ENCODE results near the gene RBM23.

The RBM23 gene

DNA sequence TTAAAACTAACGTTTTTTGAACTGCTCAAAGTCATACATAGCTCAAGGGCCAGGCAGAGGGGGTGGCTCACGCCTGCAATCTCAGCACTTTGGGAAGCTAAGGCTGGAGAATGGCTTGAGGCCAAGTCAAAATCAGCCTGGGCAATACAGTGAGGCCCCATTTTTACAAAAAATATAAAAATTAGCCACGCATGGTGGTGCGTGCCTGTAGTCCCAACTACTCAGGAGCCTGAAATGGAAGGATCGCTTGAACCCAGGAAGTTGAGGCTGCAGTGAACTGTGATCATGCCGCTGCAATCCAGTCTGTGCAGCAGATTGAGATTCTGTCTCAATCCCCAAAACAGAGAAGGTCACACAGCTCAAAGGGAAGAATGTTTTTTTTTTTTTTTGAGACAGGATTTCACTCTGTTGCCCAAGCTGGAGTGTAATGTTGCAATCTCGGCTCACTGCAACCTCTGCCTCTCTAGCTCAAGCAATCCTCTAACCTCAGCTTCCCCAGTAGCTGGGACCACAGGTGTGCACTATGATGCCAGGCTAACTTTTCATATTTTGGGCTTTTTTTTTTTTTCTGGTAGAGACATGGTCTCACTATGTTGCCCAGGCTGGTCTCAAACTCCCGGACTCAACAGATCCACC lies 2.9 kb downstream of the RBM23 start:
- DNase-seq = no peak

DNA sequence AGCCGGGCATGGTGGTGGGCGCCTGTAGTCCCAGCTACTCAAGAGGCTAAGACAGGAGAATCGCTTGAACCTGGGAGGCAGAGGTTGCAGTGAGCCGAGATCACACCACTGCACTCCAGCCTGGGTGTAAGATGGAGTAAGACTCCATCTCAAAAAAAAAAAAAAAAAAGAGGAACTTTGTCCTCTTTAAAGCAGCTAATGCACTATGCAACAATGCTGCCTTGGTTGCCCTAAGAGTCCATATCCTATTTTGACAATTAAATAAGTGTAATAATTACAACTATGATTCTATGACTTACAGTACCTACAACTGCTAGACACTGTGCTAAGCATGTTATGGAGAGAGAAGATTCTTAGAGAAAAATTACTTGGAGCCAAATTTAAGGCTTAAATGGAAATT lies 4.1 kb downstream of the RBM23 start:
- DNase-seq = peak; percentile 17

DNA sequence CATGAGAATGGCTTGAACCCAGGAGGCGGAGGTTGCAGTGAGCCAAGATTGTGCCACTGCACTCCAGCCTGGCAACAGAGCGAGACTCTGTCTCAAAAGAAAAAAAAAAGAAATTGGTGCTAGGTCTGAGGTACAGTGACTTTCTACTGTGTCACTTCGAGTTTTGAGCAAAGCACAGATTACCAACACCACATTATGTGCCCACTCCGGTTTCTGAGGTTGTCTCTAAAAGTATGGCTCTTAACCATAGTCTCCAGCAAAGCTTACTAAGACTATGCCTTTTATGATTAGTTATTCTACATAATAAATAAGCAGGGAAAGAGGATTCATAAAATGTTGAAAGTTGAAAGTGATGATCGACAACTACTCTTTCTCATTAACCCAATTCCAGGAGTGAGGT lies 8.0 kb downstream of the RBM23 start:
- DNase-seq = no peak

DNA sequence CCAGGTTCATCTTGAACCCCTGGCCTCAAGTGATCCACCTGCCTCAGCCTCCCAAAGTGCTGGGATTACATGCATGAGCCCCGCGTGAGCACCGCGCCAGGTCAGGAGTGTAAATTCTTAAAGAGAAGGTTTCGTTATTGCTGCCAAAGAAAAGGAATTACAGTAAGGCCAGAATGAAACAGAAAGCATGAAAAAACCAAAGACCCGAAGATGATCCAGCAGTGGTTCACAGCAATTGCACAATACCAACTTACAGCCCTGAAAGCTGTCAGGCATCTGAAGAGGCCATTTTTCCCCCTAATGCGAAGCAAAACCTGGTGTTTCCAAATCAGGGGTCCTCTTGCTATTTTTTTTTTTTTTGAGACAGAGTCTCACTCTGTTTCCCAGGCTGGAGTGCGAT lies 10.3 kb downstream of the RBM23 start:
- DNase-seq = no peak

DNA sequence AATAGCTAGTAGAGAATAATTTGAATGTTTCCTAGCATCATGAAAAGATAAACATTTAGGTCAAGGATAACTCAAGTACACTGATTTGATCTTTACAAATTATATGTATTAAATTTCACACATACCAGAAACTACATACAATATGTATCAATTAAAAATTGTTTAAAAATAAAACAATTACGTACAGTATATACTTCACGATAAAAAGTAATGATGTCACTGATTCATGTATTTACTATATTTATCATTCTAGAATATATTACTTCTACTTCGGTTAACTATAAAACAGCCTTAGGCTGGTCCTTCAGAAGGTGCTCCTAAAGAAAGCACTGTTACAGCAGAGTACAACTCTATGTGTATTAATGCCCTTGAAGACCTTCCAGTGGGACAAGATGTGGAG lies 11.5 kb downstream of the RBM23 start:
- DNase-seq = no peak

DNA sequence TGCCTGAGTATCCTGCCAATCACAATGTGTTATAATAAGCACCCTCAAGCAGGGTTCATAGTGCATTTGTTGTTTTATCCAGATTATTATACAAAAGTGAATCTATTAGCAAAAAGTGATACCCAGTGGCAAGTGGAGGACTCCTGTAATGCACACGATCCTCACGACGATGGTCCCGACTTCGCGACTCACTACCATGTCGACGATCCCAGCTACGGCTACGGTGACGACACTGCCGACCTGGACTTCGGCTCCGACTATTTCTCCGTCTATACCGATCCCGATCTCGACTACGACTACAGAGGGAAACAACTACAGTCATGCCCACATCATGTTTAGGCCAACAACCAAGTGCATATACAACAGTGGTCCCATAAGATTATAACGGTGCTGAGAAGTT lies 12.9 kb downstream of the RBM23 start:
- DNase-seq = no peak

DNA sequence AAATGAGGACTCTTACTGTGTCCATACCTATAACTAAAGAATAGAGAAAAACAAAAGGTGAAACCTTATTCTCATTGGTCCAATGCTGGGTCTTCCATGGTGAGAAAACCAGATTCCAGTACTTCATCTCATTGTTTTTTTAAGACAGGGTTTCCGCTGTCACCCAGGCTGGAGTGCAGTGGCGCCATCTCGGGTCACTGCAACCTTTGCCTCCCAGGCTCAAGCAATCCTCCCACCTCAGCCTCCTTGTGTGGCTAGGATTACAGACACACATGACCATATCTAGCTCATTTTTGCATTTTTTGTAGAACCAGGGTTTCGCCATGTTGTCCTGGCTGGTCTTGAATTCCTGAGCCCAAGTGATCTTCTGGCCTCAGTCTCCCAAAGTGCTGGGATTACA lies 13.3 kb downstream of the RBM23 start:
- no peak for DNase-seq

DNA sequence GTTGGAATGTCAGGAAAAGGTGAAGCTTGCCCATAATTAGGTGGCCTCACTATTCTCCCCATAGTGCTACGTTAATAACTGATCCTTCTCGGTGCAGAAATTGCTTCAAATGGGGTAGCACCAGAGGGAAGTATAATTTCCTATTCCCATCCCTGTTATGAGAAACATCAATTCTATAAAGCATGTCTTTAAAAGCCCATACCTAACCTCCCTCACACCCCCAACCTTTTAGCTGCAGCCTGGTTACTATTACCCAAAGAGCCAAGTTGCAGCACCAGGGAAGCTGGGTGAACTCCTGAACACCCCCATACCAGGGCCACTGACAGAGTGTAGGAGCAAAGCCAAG lies 15.2 kb downstream of the RBM23 start:
- DNase-seq = no peak

DNA sequence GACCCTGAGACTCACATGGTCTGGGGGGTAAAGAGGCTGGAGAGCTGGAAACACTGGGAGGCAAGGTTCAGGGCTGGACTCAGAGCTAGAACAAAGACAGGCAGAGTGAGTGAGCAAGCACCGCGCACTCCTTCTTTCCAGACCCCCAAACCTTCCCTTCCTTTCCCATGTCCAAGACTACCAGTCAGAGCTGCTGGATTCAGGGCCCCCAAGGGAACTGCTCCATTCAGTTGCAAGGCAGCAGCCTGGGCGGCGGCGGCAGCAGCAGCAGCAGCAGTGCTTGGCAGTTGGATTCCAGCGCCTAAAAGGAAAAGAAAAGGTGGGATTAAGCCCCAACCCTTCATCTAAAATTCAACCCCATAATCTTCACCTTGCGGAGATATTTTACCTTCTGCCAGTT lies 17.1 kb downstream of the RBM23 start:
- DNase-seq = no peak

DNA sequence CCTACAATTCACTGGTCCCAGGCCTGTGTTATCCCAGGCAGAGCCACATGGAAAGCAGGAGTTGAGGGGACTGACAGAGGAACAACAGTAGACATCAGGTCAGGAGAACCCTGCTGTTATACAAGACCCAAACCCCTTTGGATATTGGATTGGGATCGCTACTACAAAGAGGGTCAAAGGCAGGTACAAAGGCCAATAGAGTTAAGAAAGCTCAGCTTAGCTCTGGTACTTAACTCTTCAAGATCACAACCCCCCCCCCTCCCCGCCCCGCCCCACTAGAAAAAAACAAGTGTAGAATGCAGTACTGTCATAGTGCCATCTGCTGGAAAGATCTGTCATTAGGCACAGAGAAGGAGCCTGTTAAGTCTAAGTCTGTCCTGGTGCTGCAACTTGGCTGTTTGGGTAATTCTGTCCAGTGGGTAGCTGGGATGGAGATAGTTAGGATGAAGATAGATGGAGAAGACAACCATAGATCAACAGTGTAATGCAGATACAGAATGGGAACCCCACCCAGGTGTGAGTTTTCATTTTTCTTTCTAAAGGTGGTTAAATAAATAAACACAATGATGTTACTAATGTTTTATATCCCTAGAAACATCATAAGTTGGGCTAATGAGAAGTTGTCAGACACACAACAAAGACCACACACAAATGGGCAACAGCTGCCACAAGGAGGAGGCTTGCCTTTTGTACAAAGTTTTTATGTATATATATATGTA lies 18.7 kb downstream of the RBM23 start:
- DNase-seq = peak; percentile 80

DNA sequence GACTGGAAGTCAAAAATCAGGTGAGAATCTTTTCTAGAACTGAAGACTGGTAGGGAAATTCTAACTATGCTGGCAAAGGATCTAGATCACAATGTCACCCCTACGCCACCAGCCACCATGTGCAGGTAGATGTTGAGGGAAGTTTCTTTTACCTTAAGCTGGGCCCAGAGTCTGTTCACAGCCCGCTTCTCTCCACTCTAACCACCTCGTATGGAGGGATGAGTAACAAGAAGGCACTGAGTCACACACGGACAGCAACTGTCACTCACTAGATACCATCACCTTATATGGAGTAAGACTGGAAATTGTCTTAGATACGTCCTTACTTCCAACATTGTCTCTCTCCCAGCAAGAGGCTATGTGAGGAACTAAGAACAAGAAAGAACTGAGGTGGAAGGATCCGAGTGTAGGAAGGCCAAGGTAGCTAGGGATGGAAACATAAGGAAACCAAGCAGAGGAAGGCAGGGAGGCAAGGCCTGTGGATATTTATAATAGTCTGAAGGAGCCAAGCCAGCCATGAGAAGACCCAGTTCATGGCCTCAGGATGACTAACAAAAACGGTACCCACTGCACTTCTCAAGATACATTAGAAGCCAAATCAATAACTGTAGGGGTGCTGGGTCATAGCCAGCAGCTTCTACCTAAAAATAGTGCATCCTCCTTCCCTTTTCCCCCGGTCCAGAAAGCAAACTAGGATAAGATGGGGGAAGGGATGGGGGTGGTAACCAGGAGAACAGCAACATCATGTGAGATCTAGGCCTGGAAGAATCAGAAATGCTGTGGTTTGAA lies 20.5 kb downstream of the RBM23 start:
- no peak for DNase-seq

DNA sequence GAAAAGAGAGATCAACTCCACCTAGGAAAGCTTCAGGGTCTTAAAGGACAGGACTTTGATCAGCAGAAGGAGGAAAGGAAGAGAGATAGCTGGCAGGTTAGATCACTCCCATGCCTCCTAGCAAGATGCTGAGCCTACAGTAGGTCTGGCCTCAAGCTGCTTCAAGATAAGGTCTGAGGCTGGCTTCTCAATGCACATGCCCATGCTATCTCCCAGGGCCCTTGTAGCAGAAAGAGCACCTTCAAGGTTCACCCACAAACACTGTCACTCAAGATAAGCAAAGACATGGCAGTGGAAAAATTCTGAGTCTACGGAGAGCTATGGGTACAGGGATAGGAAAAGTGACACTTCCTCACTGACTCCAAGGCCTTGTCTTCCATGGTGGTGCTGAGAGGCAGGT lies 21.6 kb downstream of the RBM23 start:
- DNase-seq = peak; percentile 55

DNA sequence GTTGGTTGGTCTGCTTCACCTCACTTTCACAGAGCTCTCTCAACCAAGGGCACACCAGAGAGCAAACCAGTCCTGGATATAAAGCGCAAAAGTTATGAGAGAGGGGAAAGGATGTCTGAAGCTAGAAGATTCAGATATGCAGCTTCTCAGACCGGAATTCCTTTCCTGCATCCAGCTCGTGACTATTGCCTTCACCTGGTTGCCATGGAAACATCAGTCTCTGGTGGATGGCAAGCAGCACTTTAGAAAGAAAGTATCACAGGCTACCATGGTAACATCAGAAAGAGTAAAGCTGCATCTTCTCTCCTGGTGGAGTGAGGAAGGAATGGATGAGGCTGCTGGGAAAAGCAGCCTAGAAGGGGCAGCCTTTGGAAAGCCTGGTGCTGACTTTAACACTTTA lies 22.2 kb downstream of the RBM23 start:
- DNase-seq = no peak

DNA sequence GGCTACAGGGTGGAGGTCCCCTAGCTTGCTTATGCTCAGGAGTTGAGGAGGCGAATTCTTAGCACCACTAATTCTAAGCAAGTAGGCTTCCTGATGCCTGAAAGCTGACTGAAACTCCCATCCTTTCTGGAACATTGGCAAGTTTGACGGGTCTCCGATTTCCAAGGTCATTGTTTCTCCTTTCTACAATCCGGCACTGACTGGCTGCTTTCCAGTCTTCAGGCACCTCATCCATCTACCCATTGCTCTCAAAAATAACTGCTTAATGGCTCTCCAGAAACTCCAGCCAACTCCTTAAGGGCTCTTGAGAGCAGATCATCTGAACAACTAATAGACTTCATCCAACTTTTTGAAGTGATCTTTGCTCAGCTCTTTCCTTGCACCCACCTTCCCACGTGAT lies 22.6 kb downstream of the RBM23 start:
- no peak for DNase-seq

DNA sequence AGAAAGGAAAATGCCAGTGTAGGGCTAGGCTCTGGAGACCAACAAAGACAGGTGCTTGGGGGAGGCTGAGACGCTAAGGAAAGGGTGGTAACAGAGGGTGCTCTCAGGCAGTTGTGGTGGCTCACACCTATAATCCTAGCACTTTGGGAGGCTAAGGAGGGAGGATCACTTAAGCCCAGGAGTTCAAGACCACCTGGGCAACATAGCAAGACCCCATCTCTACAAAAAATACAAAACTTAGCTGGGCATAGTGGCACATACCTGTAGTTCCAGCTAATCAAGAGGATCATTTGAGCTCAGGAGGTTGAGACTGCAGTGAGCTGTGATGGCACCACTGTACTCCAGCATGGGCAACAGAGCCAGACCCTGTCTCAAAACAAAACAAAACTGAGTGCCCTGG lies 23.5 kb downstream of the RBM23 start:
- no peak for DNase-seq

DNA sequence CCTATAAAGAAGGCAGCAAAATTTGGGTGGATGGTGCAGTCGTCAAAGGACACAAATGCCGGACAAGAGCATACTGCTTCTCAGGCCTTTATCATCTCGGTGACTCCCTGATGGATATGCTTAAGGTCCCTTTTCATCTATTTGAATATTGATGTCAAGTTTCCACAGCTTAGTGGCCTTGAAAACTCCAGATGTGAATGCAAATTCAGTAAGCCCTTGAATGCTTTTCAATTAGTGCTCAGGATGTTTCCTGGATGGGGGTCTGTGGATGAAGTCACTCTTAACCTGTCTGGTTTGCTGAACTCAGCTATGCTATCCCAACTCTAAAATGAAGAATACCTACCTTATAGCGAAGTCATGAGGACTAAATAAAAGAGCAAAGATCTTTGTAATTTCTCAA lies 25.2 kb downstream of the RBM23 start:
- no peak for DNase-seq

DNA sequence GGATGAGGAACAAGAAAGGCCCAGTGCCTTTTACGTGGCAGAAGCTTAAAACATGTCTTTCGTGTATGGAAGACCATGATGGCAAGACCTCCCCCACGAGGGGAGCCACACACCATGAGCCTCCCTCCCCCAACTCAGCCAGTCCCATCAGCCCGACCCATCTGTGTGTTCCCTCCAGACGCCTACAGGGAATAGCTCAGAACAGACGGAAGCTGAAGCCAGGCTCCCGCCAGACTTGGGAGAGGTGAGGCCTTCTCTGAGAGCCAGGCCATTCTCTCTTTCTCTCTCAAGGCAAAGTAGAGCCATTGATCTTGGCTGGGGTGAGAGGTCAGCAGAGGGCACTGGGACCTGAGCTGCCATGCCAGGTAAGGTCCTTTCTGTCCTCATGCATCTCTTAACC lies 26.5 kb downstream of the RBM23 start:
- no peak for DNase-seq

DNA sequence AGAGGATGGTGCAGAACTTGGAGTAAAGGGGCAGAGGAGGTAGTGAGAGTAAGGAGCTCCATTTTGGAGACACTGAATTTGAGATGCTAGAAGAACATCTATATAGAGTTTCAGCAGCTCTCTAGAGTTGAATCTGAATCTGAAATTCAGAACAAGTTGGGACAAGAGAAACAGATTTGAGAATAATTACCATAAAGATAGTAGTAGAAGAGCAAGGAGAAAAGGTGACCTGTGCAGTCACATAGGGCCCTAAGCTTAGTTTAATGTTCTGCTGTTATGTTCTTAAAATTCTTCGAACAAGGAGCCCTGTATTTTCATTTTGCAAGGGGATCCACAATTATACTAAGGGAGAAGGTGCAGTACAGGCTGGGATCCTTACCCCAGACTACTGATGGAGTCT lies 28.5 kb downstream of the RBM23 start:
- DNase-seq = no peak

DNA sequence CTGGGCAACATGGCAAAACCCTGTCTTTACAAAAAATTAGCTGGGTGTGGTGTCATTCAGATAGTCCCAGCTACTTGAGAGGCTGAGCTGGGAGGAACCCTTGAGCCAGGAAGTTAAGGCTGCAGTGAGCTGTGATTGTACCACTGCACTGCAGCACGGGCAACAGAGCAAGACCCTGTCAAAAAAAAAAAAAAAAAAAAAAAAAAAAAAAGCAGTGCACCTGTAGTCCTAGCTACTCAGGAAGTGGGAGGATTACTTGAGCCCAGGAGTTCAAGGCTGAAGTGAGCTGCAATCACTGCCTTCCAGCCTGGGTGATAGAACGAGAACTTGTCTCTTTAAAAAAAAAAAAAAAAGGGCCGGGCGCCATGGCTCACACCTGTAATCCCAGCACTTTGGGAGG lies 30.3 kb downstream of the RBM23 start:
- DNase-seq = no peak

DNA sequence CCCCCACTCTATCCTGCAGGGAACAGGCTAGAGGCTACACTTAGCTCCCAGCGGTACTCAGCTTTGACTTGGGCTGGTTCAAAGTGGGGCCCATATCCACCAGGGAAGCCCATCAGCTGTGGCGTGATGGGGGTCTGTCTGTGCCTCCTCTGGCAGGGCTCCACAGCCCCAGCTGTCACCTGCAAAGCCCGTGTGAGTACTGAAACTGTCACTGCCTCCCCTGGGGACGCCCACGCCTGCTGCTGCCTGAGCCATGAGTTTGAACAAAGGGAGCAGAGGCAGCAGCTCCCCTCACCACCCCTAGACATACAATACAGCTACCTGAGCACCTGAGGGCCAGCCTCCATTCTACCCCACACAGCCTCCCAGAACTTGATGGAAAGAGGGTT lies 31.0 kb downstream of the RBM23 start:
- DNase-seq = no peak

DNA sequence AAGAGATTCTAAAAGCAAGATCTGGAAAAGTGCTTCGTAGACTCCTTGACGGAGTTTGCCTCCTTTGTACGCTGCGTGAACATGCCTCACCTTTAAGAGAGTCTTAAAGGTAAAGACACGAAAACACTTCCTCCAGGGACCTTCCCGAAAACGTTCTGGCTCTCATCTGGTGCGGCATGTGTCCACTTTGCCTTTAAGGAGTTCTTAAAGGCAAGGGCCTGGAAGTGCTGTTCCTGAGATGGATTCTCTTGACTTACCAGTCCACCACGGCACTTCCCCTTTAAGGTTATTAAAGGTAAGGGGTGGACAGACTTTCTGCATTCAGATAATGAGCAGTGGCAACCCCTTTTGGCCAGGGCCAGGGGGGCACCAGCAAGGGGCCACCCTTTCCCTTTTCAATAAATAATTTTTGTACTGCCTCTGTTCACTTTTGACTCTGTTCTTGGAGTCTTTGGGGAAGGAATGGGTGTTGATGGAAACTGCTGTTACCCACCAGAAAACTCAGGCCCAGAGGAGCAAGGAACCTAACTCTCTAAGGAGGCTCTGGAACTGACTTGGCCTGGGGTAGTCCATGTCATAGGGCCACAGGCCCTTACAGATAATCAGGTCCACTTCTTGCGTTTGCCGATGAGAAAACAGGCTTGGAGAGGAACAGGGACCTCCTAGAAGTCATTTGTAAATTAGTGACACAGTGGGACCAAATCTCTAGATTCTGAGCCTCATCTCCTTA lies 31.5 kb downstream of the RBM23 start:
- peak; percentile 94 for DNase-seq

DNA sequence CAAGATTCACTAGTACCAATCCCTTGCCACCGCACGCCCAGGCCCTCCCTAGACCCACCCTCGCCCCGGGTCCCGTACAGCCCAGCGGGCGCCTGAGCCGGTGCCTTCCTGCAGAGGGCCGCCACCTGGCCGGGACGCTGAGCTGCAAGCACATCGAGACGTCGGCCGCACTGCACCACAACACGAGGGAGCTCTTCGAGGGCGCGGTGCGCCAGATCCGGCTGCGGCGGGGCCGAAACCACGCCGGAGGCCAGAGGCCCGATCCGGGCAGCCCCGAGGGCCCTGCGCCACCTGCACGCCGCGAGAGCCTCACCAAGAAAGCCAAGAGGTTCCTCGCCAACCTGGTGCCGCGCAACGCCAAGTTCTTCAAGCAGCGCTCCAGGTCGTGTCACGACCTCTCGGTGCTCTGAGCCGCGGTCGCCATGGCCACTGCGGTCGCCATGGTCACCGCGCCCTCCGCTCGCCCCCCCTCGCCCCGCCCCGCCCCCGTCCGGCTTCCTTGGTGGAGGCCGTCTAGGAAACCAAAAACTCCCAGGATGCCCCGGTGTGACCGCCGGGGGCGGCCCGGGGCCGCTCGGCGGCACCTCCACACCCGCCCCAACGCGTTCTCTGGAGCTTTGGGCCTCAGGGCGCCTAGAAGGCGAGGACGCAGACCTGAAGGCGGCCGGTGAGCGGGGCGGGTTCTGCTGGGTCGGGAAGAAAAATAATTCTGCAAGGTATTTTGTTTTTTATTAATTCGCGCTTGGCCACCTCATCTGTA lies 32.3 kb downstream of the RBM23 start:
- peak; percentile 92 for DNase-seq

DNA sequence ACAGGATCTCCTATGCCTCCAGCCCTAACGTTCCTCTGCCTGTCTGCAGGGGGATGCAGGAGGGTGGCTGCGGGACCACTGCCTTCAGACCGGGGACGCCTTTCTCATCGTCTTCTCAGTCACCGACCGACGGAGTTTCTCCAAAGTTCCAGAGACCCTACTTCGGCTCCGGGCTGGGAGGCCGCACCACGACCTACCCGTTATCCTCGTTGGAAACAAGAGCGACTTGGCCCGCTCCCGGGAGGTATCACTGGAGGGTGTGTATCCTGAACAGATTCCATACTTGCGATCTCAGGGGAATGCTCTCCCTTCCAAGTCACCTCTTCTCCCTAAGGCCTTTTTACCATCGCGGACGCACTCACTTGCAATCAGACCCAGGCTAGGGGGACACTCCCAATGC lies 33.0 kb downstream of the RBM23 start:
- DNase-seq = no peak
